ENCODE measurements around the gene SELENOT.
A peak's percentile ranks its signal among the peaks of the same experiment; 100 is the strongest.
"Not testable (repeated sequence)": the region's sequence is repeated elsewhere in the genome, so short reads cannot be mapped to it uniquely, and the experiment has no call there.

SELENOT gene, protein sequence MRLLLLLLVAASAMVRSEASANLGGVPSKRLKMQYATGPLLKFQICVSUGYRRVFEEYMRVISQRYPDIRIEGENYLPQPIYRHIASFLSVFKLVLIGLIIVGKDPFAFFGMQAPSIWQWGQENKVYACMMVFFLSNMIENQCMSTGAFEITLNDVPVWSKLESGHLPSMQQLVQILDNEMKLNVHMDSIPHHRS

DNA sequence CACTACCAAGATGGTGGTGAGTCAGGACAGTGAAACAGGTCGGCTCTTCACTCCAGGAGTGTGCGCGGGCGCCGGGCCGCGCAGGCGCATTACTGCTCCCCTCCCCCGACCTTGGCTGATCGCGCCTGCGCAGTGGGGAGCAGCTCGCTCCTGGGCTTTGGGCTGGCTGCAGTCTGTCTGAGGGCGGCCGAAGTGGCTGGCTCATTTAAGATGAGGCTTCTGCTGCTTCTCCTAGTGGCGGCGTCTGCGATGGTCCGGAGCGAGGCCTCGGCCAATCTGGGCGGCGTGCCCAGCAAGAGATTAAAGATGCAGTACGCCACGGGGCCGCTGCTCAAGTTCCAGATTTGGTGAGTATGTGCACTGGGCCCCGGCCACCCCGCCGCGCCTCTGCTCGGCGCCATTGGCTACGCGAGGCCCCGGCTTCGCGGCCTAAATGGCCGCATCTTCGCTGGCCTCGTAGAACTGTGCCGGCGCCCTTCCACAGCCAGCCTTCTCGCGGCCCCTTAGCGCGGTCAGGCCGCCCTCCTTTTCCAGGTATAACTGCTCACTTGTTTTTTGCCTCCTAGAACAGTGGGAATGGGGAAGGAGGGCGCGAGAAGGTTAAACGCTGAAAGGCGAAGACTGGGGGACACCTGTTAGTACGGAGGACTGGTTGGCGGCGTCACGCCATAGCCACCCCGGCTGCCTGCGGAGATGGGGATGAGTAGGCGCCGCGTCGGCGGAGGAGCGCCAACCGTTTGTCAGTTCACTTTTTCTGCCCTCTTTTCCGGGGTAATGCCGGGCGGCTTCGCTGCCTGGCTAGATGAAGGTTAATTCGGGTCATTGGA, at the start of gene SELENOT:
SELENOT (plus strand) TSS at position 169 of the 827 bp plus-strand sequence; CDS start at position 211, 42 bp downstream.
- DNase-seq (ENCODE audit: low read depth in 1 of 2, low spot score in 1 of 2) = peak; percentile 90 to 94

DNA sequence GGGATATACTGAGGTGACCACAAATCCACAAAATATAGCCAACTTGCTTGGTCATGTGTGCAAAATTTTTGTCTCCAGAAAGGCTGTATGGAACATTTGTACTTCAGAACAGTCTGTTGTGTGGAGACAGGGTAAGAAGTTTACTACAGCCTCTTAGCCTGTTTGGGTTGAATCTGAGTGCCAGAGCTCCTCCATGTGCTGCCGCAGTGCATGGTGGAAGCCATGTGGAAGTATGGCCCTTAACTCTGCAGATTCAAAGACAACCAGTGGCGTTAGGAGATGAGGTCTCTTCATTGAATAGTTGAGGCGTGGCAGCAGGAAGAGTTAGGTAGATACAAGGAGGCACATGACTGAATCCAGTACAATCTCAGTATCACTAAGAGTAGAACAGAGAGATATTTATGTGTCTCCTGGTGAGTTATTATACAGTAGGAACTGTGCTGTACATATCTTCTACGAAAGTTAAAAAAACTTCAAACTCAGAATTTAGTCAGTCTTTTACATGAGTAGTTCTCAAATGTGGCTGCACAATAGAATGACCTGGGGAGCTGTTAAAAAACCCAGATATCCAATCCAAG, 47.2 kb upstream of the SELENOT start:
- DNase-seq (ENCODE audit: low read depth in 1 of 2, low spot score in 1 of 2) = no peak

DNA sequence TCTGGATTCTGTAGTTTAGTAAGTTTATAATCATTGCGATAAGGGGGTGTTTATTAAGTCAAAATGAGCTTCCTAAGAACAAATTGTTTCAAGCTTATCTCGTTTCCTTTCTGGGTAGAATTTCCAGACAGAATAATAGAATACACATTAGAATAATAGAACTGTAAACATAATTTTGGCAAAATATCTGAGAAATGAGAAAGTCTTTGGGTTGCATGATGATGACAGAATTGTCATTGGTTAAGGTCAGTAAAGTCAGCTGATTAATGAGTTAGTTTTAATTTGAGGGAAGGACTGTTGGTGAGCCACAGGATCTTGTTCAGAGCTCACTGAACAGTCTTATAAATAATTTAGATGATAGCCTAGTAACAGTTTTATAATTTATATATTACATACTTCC, 46.3 kb upstream of the SELENOT start:
- no peak for DNase-seq (ENCODE audit: low read depth in 1 of 2, low spot score in 1 of 2)

DNA sequence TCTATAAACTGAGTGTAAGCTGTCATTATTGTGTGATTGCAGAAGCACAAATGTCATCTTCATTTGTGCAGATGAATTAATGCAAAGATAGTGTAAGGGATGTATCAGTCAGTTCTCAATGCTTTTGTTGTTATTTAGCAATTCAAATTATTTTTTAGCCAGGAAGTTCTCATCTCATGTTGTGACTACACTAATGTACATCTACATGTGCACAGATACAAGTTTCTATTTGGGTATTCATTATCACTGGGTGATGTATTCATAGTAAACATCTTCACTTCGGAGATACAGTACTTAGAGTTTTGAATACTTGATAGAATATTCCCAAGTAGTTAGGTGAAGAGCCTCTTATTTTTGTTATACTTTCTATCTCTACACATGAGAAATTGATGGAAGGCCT, 45.4 kb upstream of the SELENOT start:
- no peak for DNase-seq (ENCODE audit: low read depth in 1 of 2, low spot score in 1 of 2)

DNA sequence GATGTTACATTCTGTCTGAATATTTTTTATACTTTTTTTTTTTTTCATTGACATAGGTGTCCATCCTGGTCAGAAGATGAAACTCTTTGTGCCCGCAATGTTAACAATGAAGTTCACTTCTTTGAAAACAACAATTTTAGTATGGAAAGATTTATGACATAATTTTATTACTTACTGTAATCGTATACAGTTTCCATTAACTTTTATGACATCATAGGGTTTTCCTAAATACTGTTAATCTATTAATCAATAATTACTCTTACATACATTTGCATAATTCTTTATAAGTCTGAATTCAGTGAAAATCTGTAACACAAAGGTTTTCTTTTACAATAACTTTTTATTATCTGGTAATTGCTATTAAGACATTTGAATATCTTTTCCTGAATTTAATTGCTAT, 38.9 kb upstream of the SELENOT start:
- DNase-seq (ENCODE audit: low read depth in 1 of 2, low spot score in 1 of 2) = no peak

DNA sequence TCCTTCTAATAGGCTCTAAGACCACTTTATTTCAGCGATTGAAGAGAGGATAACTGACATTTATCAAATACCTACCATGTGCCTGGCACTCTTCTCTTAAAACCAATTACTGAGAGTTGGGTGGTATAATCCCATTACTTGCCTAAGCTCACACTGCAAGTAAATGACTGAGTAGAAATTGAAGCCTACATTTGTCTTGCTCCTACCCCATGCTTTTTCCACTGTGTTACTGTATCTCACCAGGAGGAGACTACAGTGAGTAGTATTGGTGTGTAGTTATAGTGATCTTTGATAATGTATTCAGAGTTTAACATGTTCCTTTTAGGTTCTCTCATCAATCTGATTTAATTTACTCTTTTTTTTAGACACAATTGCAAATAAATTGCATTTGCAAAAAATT, 35.8 kb upstream of the SELENOT start:
- DNase-seq (ENCODE audit: low read depth in 1 of 2, low spot score in 1 of 2) = no peak

DNA sequence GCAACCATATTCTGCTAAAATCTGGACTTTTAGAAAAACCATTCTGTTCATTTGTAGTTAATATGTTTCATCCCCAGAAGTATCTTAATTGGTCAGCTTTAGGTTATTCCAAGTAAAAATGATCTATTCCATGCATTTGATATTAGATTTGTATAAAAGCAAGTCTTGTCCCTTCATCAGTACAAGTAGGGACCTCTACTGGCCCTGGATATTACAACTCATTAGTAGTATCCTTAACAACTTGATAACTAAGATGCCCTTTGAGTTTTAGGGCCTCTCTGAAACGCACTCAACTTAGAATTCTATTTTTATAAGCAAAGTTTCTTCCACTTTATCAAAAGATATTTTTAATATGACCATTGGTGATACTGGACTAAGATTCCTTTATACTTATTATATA, 25.3 kb upstream of the SELENOT start:
- DNase-seq (ENCODE audit: low read depth in 1 of 2, low spot score in 1 of 2) = no peak

DNA sequence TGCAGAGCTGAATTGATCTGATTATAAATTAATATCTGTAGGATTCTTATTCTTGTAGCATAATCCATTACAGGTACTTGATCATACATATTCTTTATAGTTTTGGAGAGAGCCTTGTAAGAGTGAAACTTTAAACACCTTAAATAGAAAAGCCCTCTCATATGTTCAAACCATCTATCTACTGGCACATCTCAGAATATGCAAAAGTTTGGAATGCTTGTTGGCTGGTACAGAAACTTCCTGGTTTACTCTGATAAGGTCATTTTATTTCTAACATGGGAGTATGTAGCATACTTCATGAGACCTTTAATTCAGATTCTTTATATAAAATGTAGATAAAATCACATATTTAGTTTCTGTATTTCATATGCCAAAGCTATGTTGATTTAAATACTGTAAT, 21.9 kb upstream of the SELENOT start:
- DNase-seq (ENCODE audit: low read depth in 1 of 2, low spot score in 1 of 2) = no peak

DNA sequence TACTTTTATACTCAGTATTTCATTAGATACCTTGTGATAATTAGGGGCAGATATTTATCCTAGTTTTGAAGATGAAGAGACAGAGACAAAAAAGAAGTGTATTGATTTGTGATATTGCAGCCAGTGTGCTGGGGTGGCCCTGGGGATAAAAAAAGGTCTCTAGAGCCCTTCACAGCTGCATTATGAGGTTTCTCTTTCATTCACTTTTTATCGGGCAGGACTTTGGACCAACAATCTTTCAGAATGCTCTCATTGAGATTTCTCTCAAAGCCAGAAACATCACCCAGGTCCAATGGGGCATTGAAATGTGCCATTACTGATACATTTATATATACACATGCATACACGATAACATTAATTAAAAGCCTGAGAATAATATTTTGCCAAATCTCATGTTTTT, 20.5 kb upstream of the SELENOT start:
- DNase-seq (ENCODE audit: low read depth in 1 of 2, low spot score in 1 of 2) = no peak

DNA sequence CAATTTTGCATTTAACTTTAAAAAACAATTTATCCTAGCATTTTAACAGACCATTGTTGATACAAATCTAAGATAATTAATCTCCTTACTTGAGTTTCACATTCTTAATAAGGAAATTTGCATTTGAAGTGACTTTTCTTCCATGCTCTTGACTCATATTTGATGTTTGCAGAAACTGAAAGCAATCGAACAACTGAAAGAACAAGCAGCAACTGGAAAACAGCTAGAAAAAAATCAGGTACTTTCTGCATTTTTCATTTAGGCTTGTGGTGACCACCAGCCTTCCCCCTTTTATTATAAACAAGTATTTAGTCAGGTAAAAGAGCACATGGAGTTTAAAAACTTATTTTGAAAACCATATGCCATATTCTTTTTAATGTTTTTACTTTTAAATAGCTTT, 20.1 kb upstream of the SELENOT start:
- DNase-seq (ENCODE audit: low read depth in 1 of 2, low spot score in 1 of 2) = no peak

DNA sequence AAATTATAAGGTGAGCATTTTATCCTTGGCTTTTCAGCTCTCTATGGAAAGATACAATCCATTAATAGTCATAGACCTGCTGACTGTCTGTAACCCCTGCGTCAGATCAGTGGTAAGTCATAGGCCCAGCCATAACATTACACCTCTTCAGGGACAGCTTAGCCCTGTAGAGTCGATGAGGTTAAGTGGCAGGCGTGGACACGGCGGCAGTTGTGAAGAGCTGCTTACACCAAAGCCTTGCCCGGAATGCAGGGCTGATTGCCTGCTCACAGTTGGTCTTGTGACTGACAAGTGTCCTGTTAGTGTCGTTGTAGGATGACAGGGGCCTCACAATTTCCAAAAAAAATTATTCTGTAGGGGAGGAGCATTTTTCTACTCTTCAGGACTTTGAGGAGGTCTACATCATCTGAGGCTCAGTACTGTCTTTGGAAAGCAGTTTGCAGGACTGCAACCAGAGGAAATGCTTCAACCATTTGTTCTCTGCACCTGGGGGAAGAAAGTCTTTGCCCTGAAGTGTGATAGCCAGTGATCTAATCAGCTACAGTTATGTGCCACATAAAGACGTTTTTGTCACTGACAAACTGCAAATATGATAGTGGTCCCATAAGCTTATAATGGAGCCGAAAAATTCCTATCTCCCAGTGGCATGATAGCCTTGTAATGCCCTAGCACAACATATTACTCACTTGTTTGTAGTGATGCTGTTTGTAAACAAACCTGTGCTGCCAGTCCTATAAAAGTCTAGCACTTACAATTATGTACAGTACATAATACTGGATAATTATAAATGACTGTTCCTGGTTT, 14.9 kb upstream of the SELENOT start:
- no peak for DNase-seq (ENCODE audit: low read depth in 1 of 2, low spot score in 1 of 2)

DNA sequence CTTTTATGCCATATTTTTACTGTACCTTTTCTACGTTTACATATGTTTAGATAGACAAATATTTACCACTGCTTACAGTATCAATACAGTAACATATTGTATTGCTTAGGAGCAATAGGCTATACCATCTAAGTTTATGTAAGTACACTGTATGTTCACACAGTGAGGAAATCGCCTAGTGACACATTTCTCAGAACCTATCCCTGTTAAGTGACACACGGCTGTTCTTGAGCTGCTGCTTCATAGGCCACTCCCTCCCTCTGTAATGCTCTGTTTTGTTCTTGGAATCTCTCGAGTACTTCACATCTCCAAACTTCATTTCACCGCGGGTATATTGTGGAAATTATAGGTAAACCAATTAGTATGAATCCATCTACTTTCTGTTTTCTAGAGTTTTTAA, 13.4 kb upstream of the SELENOT start:
- no peak for DNase-seq (ENCODE audit: low read depth in 1 of 2, low spot score in 1 of 2)

DNA sequence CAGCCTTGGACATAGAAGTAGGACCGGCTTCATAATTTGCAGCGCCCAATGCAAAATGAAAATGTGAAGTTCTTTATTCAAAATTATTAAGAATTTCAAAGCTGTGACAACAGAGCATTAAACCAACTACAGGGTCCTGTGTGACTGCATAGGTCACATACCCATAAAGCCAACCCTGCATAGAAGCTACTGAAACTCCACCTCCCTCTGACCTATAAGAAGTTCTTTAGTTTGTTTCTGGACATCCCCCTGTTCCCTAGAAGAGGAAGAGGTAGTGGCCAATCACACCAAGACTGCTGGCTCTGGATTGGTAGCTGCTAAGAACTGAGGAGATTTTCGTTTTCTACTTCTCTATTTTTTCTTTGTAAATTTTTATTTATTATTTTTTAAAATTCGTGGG, 9.0 kb upstream of the SELENOT start:
- DNase-seq (ENCODE audit: low read depth in 1 of 2, low spot score in 1 of 2) = no peak

DNA sequence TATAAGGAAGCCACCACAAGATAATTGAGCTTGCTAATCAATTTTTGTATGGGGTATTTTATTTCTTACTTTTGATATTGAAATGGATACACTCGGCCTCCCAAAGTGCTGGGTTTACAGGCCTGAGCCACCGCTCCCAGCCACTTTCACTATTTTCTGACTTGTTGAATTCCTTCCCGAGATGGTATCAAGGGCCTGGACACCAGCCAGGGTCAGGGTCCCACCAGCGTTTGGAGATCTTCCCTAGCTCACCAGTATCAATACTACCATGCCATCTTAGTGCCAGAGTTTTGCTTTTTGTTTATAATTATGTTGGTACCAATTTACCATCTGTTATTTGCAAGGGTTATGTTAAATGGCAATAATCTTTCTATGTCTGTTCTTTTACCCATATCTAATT, 5.5 kb upstream of the SELENOT start:
- no peak for DNase-seq (ENCODE audit: low read depth in 1 of 2, low spot score in 1 of 2)

DNA sequence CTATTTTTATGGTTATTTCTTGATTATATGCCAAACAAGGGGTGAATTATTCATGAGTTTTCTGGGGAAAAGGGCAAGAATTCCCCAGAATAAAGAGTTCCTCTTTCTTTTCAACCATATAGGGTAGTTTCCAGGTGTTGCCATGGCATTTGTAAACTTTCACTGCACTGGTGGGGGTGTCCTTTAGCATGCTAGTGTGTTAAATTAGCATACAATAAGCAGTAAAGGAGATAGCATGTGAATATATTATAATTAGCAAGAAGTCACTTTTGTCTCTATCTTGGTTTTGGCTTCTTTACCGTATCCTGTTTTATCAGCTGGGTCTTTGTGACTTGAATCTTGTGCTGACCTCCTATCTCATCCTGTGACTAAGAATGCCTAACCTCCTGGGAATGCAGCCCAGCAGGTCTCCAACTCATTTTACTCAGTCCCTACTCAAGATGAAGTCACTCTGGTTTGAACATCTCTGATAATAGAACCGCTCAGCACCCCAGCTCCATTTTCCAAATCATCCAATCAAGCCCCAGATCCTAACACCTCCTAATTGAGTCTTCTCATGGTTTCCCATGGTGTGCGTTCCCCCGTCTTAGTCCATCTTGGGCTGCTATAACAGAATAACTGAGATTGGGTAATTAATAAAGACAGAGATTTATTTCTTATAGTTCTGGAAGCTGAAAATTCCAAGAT, 3.4 kb upstream of the SELENOT start:
- DNase-seq (ENCODE audit: low read depth in 1 of 2, low spot score in 1 of 2) = no peak

DNA sequence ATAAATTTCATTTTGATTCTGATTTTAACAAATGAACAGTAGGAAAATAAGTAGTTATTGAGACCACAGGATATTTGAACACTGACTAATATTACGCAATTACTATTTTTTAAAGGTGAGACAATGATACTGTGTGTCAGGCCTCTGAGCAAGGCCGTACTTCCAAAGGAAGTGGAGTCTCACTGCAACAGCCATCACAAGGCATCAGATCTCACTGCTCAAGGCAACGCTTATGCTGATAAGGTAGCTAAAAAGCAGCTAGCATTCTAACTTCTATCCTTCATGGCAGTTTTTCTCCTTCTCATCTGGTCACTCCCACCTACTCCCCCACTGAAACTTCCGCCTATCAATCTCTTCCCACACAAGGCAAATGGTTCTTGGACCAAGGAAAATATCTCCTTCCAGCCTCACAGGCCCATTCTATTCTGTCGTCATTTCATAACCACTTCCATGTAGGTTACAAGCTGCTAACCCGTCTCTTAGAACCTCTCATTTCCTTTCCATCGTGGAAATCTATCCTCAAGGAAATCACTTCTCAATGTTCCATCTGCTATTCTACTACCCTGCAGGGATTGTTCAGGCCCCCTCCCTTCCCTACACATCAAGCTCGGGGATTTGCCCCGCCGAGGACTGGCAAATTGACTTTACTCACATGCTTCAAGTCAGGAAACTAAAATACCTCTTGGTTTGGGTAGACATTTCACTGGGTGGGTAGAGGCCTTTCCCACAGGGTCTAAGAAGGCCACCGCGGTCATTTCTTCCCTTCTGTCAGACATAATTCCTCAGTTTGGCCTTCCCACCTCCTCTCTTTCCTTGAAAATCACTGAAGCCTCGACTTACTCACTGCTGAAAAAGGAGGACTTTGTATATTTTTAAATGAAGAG, 2.2 kb upstream of the SELENOT start:
- DNase-seq (ENCODE audit: low read depth in 1 of 2, low spot score in 1 of 2) = not testable (repeated sequence)

DNA sequence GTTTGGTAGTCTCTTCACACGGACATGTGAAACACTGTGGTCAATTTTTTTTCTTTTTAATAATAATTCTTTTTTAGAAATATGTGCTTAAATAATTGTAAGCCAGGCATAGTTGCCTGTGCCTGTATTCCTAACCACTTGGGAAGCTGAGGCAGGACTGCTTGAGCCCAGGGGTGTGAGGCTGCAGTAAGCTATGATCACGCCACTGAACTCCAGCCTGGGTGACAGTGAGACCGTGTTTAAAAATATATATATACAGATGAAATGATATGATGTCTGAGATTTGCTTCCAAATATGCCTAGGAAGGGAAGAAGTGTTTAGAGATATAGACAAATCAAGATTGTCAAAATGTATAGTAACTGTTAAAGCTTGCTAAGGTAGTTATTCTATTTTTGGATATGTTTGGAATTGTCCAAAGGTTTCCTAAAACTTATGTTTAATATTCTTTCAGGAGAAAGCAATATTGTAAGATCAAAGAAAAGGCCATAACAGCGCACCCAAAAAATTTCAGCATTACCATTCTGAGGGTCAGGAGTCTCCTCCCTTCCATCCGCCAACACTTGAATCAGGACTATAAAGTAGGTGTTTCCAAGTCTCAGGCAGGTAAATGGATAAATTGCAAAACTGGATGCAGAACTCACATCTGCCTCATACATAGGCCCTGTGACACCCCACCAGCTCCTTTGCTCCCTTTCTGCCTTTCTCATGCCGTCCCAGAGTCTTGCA, 532 bp upstream of the SELENOT start:
- no peak for DNase-seq (ENCODE audit: low read depth in 1 of 2, low spot score in 1 of 2)

DNA sequence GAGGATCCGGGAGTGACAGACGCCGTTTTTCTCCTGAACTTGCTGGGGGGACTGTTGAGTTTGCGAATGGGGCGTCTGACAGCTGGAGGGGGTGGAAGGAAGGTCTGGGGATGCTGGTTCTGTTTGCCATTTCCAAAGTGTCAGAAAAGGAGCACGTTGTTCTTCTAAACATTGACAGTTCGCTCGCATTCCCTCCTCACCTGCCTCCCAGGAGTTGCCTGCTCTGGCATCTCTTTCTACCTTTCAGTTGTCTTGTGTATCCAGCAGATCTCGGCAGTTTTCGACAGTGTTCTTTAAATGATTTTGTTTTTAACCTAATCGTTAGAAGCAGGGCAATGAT, 829 bp downstream of the SELENOT start:
- no peak for DNase-seq (ENCODE audit: low read depth in 1 of 2, low spot score in 1 of 2)

DNA sequence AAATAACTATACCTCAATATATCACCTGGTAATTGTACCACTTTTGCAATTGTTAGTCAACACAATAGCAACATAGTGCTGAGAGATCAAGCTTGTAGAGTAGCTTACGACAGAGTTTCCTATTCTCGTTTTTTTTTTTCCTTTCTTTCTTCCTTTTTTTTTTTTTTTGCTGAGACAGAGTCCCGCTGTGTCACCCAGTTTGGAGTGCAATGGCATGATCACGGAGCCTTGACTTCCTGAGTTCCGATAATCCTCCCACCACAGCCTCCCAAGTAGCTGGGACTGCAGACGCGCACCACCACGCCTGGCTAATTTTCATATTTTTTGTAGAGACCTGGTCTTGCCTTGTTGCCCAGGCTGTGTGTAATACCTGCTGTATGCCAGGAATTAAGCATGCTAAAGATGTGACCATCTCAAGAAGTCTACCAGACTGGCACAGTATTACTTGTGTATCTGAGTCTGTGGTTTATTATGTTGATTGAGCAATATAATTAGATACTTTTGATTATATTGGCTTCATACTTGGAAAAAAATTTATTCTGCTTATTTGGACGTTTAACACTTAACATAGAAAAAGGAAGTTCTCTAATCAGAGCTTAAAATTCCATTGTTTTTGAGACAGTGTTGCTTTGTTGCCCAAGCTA, 3.0 kb downstream of the SELENOT start:
- no peak for DNase-seq (ENCODE audit: low read depth in 1 of 2, low spot score in 1 of 2)

Data from stimulated activated CD4-positive, alpha-beta T cell treated with anti-CD3 and anti-CD28 coated beads, Interleukin-15, amount 100 ng/mL, for 1 hour (primary cell).